Activated CD8-positive, alpha-beta T cell treated with anti-CD3 and anti-CD28 coated beads for 36 hours (primary cell): ENCODE data around the gene QRICH1. TPM values are rescaled to one million over a fixed set of nuclear protein-coding genes. Genes with fewer than 3 reads are reported as not detected.
"Not testable (repeated sequence)": the region's sequence is repeated elsewhere in the genome, so short reads cannot be mapped to it uniquely, and the experiment has no call there.

Experiments
- ATAC-seq: fragments of 200-7000 bp; cut with Tn5 transposase; one replicate; pipeline ENCODE4 v1.10.0; 2021; ENCODE audit warnings: mild to moderate bottlenecking, moderate library complexity
- CTCF ChIA-PET: fragments of 350-600 bp; sonication (Branson Sonifier 250); formaldehyde crosslinking; loops from one replicate; lab custom pipeline; 2021; ENCODE audit warnings: antibody characterized with exemption; lab: Charles Lee
- POLR2A ChIA-PET: fragments of 350-600 bp; sonication (Branson Sonifier 250); formaldehyde crosslinking; loops from one replicate; lab custom pipeline; 2021; ENCODE audit warnings: antibody characterized with exemption; lab: Charles Lee
- DNase-seq: peaks from one replicate; pipeline ENCODE4 v3.0.0-alpha.2; 2020
- H3K27ac Mint-ChIP-seq: one replicate; pipeline ENCODE4 v1.8.0; 2021; ENCODE audit warnings: mild to moderate bottlenecking, mixed read lengths
- H3K27me3 Mint-ChIP-seq: one replicate; pipeline ENCODE4 v1.8.0; 2021; ENCODE audit warnings: mixed read lengths
- H3K36me3 Mint-ChIP-seq: one replicate; pipeline ENCODE4 v1.8.0; 2021; ENCODE audit warnings: low read depth, mixed read lengths
- H3K4me1 Mint-ChIP-seq: one replicate; pipeline ENCODE4 v1.8.0; 2021; ENCODE audit warnings: low read depth, mixed read lengths
- H3K4me3 Mint-ChIP-seq: one replicate; pipeline ENCODE4 v1.8.0; 2021; ENCODE audit warnings: mild to moderate bottlenecking, moderate library complexity, mixed read lengths
- H3K9me3 Mint-ChIP-seq: one replicate; pipeline ENCODE4 v1.8.0; 2021; ENCODE audit warnings: mixed read lengths
- CTCF ChIP-seq: fragments of 200-600 bp; IDR thresholded peaks from one replicate; pipeline ENCODE4 v1.8.0; 2022; ENCODE audit warnings: antibody characterized with exemption, mild to moderate bottlenecking
- intact Hi-C: fragments of 100-400 bp; cut with micrococcal nuclease; formaldehyde crosslinking; loops from one replicate; pipeline ENCODE4 v1.10.0; 2022
- total RNA-seq, 2 experiments: library from RNA; stranded (reverse); gene quantifications; one replicate each; pipeline ENCODE4 v1.2.3, GENCODE V29; 2021

Gene QRICH1
- total RNA-seq, 2 experiments from 2014 or later, result 107 to 112 TPM

DNA sequence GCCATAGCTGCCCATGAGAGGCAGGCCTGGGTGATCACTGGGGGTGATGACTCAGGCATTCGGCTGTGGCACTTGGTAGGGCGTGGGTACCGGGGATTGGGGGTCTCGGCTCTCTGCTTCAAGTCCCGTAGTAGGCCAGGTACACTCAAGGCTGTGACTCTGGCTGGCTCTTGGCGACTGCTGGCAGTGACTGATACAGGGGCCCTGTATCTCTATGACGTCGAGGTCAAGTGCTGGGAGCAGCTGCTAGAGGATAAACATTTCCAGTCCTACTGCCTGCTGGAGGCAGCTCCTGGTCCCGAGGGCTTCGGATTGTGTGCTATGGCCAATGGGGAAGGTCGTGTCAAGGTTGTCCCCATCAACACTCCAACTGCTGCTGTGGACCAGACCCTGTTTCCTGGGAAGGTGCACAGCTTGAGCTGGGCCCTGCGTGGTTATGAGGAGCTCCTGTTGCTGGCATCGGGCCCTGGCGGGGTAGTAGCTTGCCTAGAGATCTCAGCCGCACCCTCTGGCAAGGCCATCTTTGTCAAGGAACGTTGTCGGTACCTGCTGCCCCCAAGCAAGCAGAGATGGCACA, 81.3 kb downstream of the QRICH1 start:
- no peaks in the 10 kb centered on the region for H3K9me3 Mint-ChIP-seq

DNA sequence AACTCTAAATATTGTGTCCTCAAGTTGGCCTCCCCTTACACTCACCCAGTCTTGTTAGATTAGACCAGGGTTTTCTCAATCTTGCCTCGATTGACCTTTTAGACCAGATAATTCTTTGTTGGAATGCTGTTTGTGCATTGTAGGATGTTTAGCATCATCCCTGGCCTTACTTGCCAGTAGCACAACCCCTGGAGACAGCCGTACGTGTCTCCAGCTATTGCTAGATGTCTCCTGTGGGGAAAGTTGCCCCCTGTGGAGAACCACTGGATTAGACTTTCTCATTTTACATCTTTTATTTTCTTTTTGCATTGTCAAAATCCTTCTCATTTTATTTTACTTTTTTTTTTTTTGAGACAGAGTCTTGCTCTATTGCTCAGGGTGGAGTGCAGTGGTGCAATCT, 84.5 kb downstream of the QRICH1 start:
- intact Hi-C loops, result no loop called here
- no peak for TF ChIP-seq CTCF
- H3K4me1 Mint-ChIP-seq, result peaks cover 17% of the 10 kb centered on the region
- no peaks in the 10 kb centered on the region for H3K27me3 Mint-ChIP-seq
- ChIA-PET CTCF (interaction anchor here (0.6 to 4.2 kb wide), 5 partner anchors 8 to 21 kb away, joined by 4 to 45 read pairs (median 22); partner anchors contain the start of genes DALRD3, NDUFAF3 and P4HTM), POLR2A (interaction anchor here (1.1 to 7.1 kb wide), 5 partner anchors 12 to 84 kb away, joined by 3 to 200 read pairs (median 27); partner anchors contain the start of genes DALRD3, IMPDH2, NDUFAF3 and P4HTM)
- peak overlapping the region; percentile 31 for H3K27ac Mint-ChIP-seq
- H3K36me3 Mint-ChIP-seq, result peaks cover 18% of the 10 kb centered on the region
- H3K9me3 Mint-ChIP-seq, result no peaks in the 10 kb centered on the region
- peak overlapping the region; percentile 17 for H3K4me3 Mint-ChIP-seq
- ATAC-seq (no peak), DNase-seq (no peak)

More for the DNA sequence above, 81.3 kb downstream of the QRICH1 start:
- Mint-ChIP-seq H3K4me3 (no peak overlapping the region), H3K4me1 (peaks cover 17% of the 10 kb centered on the region), H3K27me3 (no peaks in the 10 kb centered on the region), H3K27ac (no peak overlapping the region), H3K36me3 (peaks cover 24% of the 10 kb centered on the region)
- ChIA-PET CTCF (interaction anchor here (0.9 to 8.6 kb wide), 4 partner anchors 7 to 48 kb away, joined by 3 to 78 read pairs (median 11); partner anchors contain the start of genes NDUFAF3 and P4HTM), POLR2A (interaction anchor here (0.6 to 7.9 kb wide), 8 partner anchors 11 to 93 kb away, joined by 3 to 90 read pairs (median 5); partner anchors contain the start of genes ARIH2, IMPDH2 and NDUFAF3)
- no peak for TF ChIP-seq CTCF
- DNase-seq, result no peak
- ATAC-seq, result no peak
- intact Hi-C loops, result no loop called here

- H3K27ac Mint-ChIP-seq, result peak overlapping the region; percentile 98
- peak overlapping the region; percentile 91 for H3K4me3 Mint-ChIP-seq
- H3K4me1 Mint-ChIP-seq, result peaks cover 17% of the 10 kb centered on the region
- H3K27me3 Mint-ChIP-seq, H3K9me3 Mint-ChIP-seq, ATAC-seq, DNase-seq, intact Hi-C loops: not testable (repeated sequence)
- ChIA-PET CTCF (interaction anchor here (0.8 to 4.2 kb wide), 6 partner anchors 8 to 162 kb away, joined by 3 to 45 read pairs (median 20); partner anchors contain the start of genes DALRD3, NDUFAF3, P4HTM and QRICH1), POLR2A (interaction anchor here (1.1 to 7.1 kb wide), 5 partner anchors 13 to 85 kb away, joined by 3 to 200 read pairs (median 27); partner anchors contain the start of genes DALRD3, IMPDH2, NDUFAF3 and P4HTM)
- peaks cover 18% of the 10 kb centered on the region for H3K36me3 Mint-ChIP-seq
Observed at GRCh38 chr3:49008627-49009026, 85.2 kb downstream of the QRICH1 start.

- Mint-ChIP-seq H3K27ac (peak overlapping the region; percentile 98), H3K9me3 (no peaks in the 10 kb centered on the region), H3K27me3 (no peaks in the 10 kb centered on the region)
Observed at GRCh38 chr3:49007771-49008528, 85.9 kb downstream of the QRICH1 start.

More at GRCh38 chr3:49007771-49008528, 85.9 kb downstream of the QRICH1 start:
- POLR2A ChIA-PET, result interaction anchor here (0.7 to 7.1 kb wide), 14 partner anchors 11 to 332 kb away, joined by 3 to 200 read pairs (median 6); partner anchors contain the start of genes ARIH2, DALRD3, IMPDH2 and NDUFAF3
- ATAC-seq (peak; percentile 75), DNase-seq (peak; percentile 89)
- peaks cover 17% of the 10 kb centered on the region for H3K4me1 Mint-ChIP-seq
- peaks cover 18% of the 10 kb centered on the region for H3K36me3 Mint-ChIP-seq
- CTCF ChIA-PET, result interaction anchor here (0.8 to 4.2 kb wide), 11 partner anchors 9 to 441 kb away, joined by 3 to 45 read pairs (median 5); partner anchors contain the start of genes DALRD3, NDUFAF3, P4HTM and QRICH1
- H3K4me3 Mint-ChIP-seq, result peak overlapping the region; percentile 91
- no peak for TF ChIP-seq CTCF
- intact Hi-C loops, result no loop called here
